NT2/D1 (cell line): ENCODE data around the gene ZFYVE21.

Experiments
- SUZ12 ChIP-seq: IDR thresholded peaks from 2 replicates; pipeline ENCODE4 v1.6.1; 2011; ENCODE audit not compliant: insufficient read length, insufficient read depth; ENCODE audit errors: extremely low read depth
- YY1 ChIP-seq: IDR thresholded peaks from 2 replicates; pipeline ENCODE4 v1.6.1; 2011; ENCODE audit not compliant: insufficient read length, insufficient read depth
- ZNF274 ChIP-seq: IDR thresholded peaks from 2 replicates; pipeline ENCODE4 v1.6.1; 2011; ENCODE audit warnings: mild to moderate bottlenecking, low read depth, low read length

GRCh38 chr14:103758059-103758776, 42.6 kb downstream of the ZFYVE21 start:
- TF ChIP-seq ZNF274 (no peak), YY1 (no peak), SUZ12 (no peak)
